H1 (cell line): ENCODE results near the gene GRM7. TPM values are rescaled to one million over a fixed set of nuclear protein-coding genes. Genes with fewer than 3 reads are reported as not detected.

Experiments
- CTCF ChIA-PET: fragments of 300-600 bp; sonication (Branson Sonifier 250); formaldehyde crosslinking; loops from one replicate; lab custom pipeline; 2021; ENCODE audit not compliant: partially characterized antibody; lab: Charles Lee
- POLR2A ChIA-PET: fragments of 300-600 bp; sonication (Branson Sonifier 250); formaldehyde crosslinking; loops from one replicate; lab custom pipeline; 2021; ENCODE audit warnings: inconsistent platforms; ENCODE audit not compliant: partially characterized antibody; lab: Charles Lee
- DNase-seq, 2 experiments: peaks; one replicate each; pipeline versions ENCODE4 v3.0.0 to v3.0.0-alpha.2; 2010 to 2022; ENCODE audit warnings: low spot score in 2 of 2, low read depth in 1 of 2, mixed read lengths in 1 of 2
- FAIRE-seq: peaks from 2 replicates; lab custom pipeline; 2011; peaks lifted over from hg19 to GRCh38; lab: Jason Lieb, UNC
- H2AFZ ChIP-seq: 2 replicates; pipeline ENCODE4 v1.8.1; 2012; ENCODE audit warnings: low read length, inconsistent platforms
- H2AK5ac ChIP-seq: 2 replicates; pipeline ENCODE4 v1.6.1; 2013; ENCODE audit warnings: low read depth, low read length
- H2BK120ac ChIP-seq: replicated peaks from 2 replicates; pipeline ENCODE3; 2013; ENCODE audit warnings: low read depth, low read length, inconsistent platforms
- H2BK12ac ChIP-seq: 2 replicates; pipeline ENCODE4 v1.6.1; 2013; ENCODE audit warnings: low read depth, low read length
- H2BK15ac ChIP-seq: 2 replicates; pipeline ENCODE4 v1.6.1; 2013; ENCODE audit warnings: low read length
- H2BK20ac ChIP-seq: 2 replicates; pipeline ENCODE4 v1.6.1; 2013; ENCODE audit warnings: low read length
- H2BK5ac ChIP-seq: 2 replicates; pipeline ENCODE4 v1.6.1; 2013; ENCODE audit warnings: low read depth, low read length
- H3K14ac ChIP-seq: 2 replicates; pipeline ENCODE4 v1.6.1; 2013; ENCODE audit warnings: inconsistent platforms; ENCODE audit not compliant: insufficient read length
- H3K18ac ChIP-seq: 2 replicates; pipeline ENCODE4 v1.6.1; 2013; ENCODE audit warnings: low read length; ENCODE audit errors: extremely low read depth
- H3K23ac ChIP-seq: 2 replicates; pipeline ENCODE4 v1.6.1; 2013; ENCODE audit warnings: inconsistent platforms; ENCODE audit not compliant: insufficient read length
- H3K23me2 ChIP-seq: 2 replicates; pipeline ENCODE4 v1.6.1; 2013; ENCODE audit warnings: low read depth, low read length
- H3K27ac ChIP-seq: 2 replicates; pipeline ENCODE4 v1.6.1; 2011; ENCODE audit warnings: low read depth, low read length, inconsistent platforms
- H3K27me3 ChIP-seq, 4 experiments: replicated peaks in 1 of 4; 1 replicate in 1 of 4; 2 replicates in 3 of 4; pipeline versions ENCODE4 v1.6.1 to v1.8.1; 2011 to 2013; ENCODE audit warnings: low read length in 3 of 4, mild to moderate bottlenecking in 3 of 4, inconsistent platforms in 2 of 4, mixed read lengths in 2 of 4, moderate library complexity in 1 of 4; ENCODE audit not compliant: control insufficient read depth in 3 of 4, insufficient read depth in 3 of 4; ENCODE audit errors: extremely low read depth in 1 of 4
- H3K36me3 ChIP-seq, 4 experiments: 2 replicates each; pipeline versions ENCODE4 v1.6.1 to v1.8.1; 2011 to 2013; ENCODE audit warnings: mild to moderate bottlenecking in 4 of 4, low read length in 3 of 4, moderate library complexity in 2 of 4, control low read depth in 1 of 4, inconsistent platforms in 1 of 4; ENCODE audit not compliant: insufficient read depth in 4 of 4, control insufficient read depth in 2 of 4
- H3K4ac ChIP-seq: replicated peaks from 2 replicates; pipeline ENCODE3; 2013; ENCODE audit warnings: low read length, low read depth, mixed read lengths, inconsistent platforms; ENCODE audit not compliant: insufficient read length
- H3K4me1 ChIP-seq, 4 experiments: replicated peaks in 1 of 4; 1 replicate in 1 of 4; 2 replicates in 3 of 4; pipeline versions ENCODE4 v1.6.1 to v1.8.1; 2011 to 2013; ENCODE audit warnings: low read length in 3 of 4, inconsistent platforms in 2 of 4, mixed read lengths in 1 of 4; ENCODE audit not compliant: insufficient read depth in 4 of 4, control insufficient read depth in 3 of 4
- H3K4me2 ChIP-seq, 2 experiments: 2 replicates each; pipeline versions ENCODE4 v1.6.1 to v1.8.1; 2011 to 2013; ENCODE audit warnings: low read depth in 2 of 2, low read length in 2 of 2, control low read depth in 1 of 2, inconsistent platforms in 1 of 2, mild to moderate bottlenecking in 1 of 2; ENCODE audit not compliant: insufficient read depth in 1 of 2
- H3K4me3 ChIP-seq, 4 experiments: fragments of 200-600, 300-600 bp in 1 of 4; sonication (generic), shearing (Covaris generic), sonication (Bioruptor Twin) in 1 of 4; 2 replicates each; pipeline versions ENCODE4 v1.5.1 to v1.8.1; 2011 to 2016; ENCODE audit warnings: low read length in 4 of 4, low read depth in 3 of 4, control low read depth in 2 of 4, inconsistent platforms in 2 of 4, mild to moderate bottlenecking in 2 of 4, mixed read lengths in 1 of 4, moderate library complexity in 1 of 4; ENCODE audit not compliant: insufficient read depth in 2 of 4; ENCODE audit errors: extremely low read depth in 1 of 4
- H3K56ac ChIP-seq: replicated peaks from 2 replicates; pipeline ENCODE3; 2013; ENCODE audit warnings: low read depth, mild to moderate bottlenecking, mixed read lengths, low read length, inconsistent platforms; ENCODE audit not compliant: insufficient read length
- H3K79me1 ChIP-seq: 2 replicates; pipeline ENCODE4 v1.6.1; 2013; ENCODE audit warnings: low read depth, low read length, control low read depth
- H3K79me2 ChIP-seq, 2 experiments: 2 replicates each; pipeline versions ENCODE4 v1.6.1 to v1.8.1; 2012 to 2013; ENCODE audit warnings: low read length in 2 of 2, mild to moderate bottlenecking in 2 of 2, inconsistent platforms in 1 of 2; ENCODE audit not compliant: insufficient read depth in 2 of 2, control insufficient read depth in 1 of 2
- H3K9ac ChIP-seq, 4 experiments: replicated peaks in 1 of 4; 1 replicate in 1 of 4; 2 replicates in 3 of 4; pipeline versions ENCODE4 v1.6.1 to v1.8.1; 2011 to 2013; ENCODE audit warnings: low read depth in 3 of 4, low read length in 3 of 4, control low read depth in 2 of 4, mild to moderate bottlenecking in 2 of 4, moderate library complexity in 2 of 4, inconsistent platforms in 1 of 4; ENCODE audit errors: extremely low read depth in 1 of 4
- H3K9me3 ChIP-seq, 2 experiments: 2 replicates each; pipeline versions ENCODE4 v1.6.1 to v1.8.1; 2012 to 2013; ENCODE audit warnings: mild to moderate bottlenecking in 2 of 2, moderate library complexity in 2 of 2, control low read depth in 1 of 2, inconsistent platforms in 1 of 2, low read depth in 1 of 2, low read length in 1 of 2, mixed read lengths in 1 of 2; ENCODE audit not compliant: insufficient read depth in 2 of 2
- H4K20me1 ChIP-seq, 2 experiments: replicated peaks in 1 of 2; 2 replicates each; pipeline versions ENCODE3 to v1.8.1; 2011 to 2013; ENCODE audit warnings: inconsistent platforms in 2 of 2, low read length in 2 of 2, mild to moderate bottlenecking in 1 of 2; ENCODE audit not compliant: insufficient read depth in 2 of 2, control insufficient read depth in 1 of 2
- H4K5ac ChIP-seq: 2 replicates; pipeline ENCODE4 v1.6.1; 2013; ENCODE audit warnings: low read length, low read depth, mixed read lengths, inconsistent platforms; ENCODE audit not compliant: insufficient read length
- H4K8ac ChIP-seq: 2 replicates; pipeline ENCODE4 v1.8.0; 2013; ENCODE audit warnings: mild to moderate bottlenecking, moderate library complexity, low read length, inconsistent platforms; ENCODE audit not compliant: insufficient read depth; ENCODE audit errors: extremely low read depth
- H4K91ac ChIP-seq: replicated peaks from 2 replicates; pipeline ENCODE3; 2013; ENCODE audit warnings: low read length, mixed read lengths, inconsistent platforms; ENCODE audit not compliant: insufficient read length
- ASH2L ChIP-seq: fragments of 200-600, 300-600 bp; sonication (generic); IDR thresholded peaks from one replicate; pipeline ENCODE4 v1.7.1; 2017; ENCODE audit warnings: low read length
- BCL11A ChIP-seq, 2 experiments: IDR thresholded peaks; one replicate each; pipeline ENCODE4 v1.6.1; 2011; ENCODE audit warnings: low read depth in 2 of 2, low read length in 2 of 2, mild to moderate bottlenecking in 2 of 2
- BRCA1 ChIP-seq: IDR thresholded peaks from 2 replicates; pipeline ENCODE4 v1.6.1; 2012; ENCODE audit warnings: low read depth, low read length, improper control_type of control experiment
- CHD2 ChIP-seq: IDR thresholded peaks from 2 replicates; pipeline ENCODE4 v1.6.1; 2012; ENCODE audit warnings: low read length, improper control_type of control experiment
- CTBP2 ChIP-seq: IDR thresholded peaks from 2 replicates; pipeline ENCODE4 v1.7.0; 2011; ENCODE audit warnings: borderline replicate concordance, mild to moderate bottlenecking, moderate library complexity, mixed read lengths, low read length; ENCODE audit not compliant: insufficient read depth, insufficient read length
- JUN ChIP-seq: IDR thresholded peaks from 2 replicates; pipeline ENCODE4 v1.6.1; 2011; ENCODE audit warnings: low read depth, mild to moderate bottlenecking, improper control_type of control experiment, low read length
- PHF8 ChIP-seq: fragments of 200-600 bp; sonication (generic); conservative IDR thresholded peaks from 2 replicates; pipeline ENCODE4 v1.7.1; 2012; ENCODE audit warnings: low read depth, mild to moderate bottlenecking, inconsistent platforms, low read length, moderate library complexity
- SP1 ChIP-seq: IDR thresholded peaks from 2 replicates; pipeline ENCODE4 v1.6.1; 2011; ENCODE audit warnings: low read depth, low read length
- SP4 ChIP-seq: IDR thresholded peaks from 2 replicates; pipeline ENCODE4 v1.6.1; 2012; ENCODE audit warnings: low read length, inconsistent platforms
- TBP ChIP-seq: IDR thresholded peaks from 2 replicates; pipeline ENCODE4 v1.6.1; 2011; ENCODE audit warnings: low read depth, low read length, improper control_type of control experiment
- WGBS, 2 experiments: shearing (Covaris generic) in 1 of 2; methylation state at CpG; one replicate each; pipeline versions ENCODE4 v1.1.6 to v1.1.7; 2013 to 2015; ENCODE audit warnings: low lambda C conversion rate in 2 of 2, mixed read lengths in 2 of 2, inconsistent platforms in 1 of 2, low coverage in 1 of 2, missing lambda C conversion rate in 1 of 2; ENCODE audit not compliant: insufficient replicate concordance in 2 of 2, insufficient coverage in 1 of 2, insufficient read length in 1 of 2; ENCODE audit errors: extremely low coverage in 1 of 2, missing lambda C conversion rate in 1 of 2; 5-methylcytosine and 5-hydroxymethylcytosine counted together
- polyA plus RNA-seq, 7 experiments: library from polyadenylated mRNA; depleted of rRNA in 3 of 7; stranded (reverse) in 5 of 7; unstranded in 2 of 7; fragments of >200 nt in 5 of 7; fragments of 200-250 nt in 2 of 7; gene quantifications; 1 replicate in 5 of 7; 2 replicates in 1 of 7; 4 replicates in 1 of 7; pipeline versions ENCODE4 v1.2.1 to v1.2.3, GENCODE V29; 2011 to 2013; ENCODE audit warnings: missing spikeins in 2 of 7, mixed read lengths in 2 of 7
- total RNA-seq: library from RNA; stranded (reverse); fragmentation: NEBNext Ultra II Directional; extraction: Animal tissue kit (Norgen Biotek cat#: 25700); gene quantifications from 2 replicates; pipeline ENCODE4 v1.2.1, GENCODE V29; 2021
- TF ChIP-seq, protein P1 (sequence below): IDR thresholded peaks from 2 replicates; pipeline ENCODE4 v1.6.1; 2011; ENCODE audit warnings: low read length, improper control_type of control experiment
- TF ChIP-seq, protein P2 (sequence below): IDR thresholded peaks from 2 replicates; pipeline ENCODE4 v1.6.1; 2012; ENCODE audit warnings: inconsistent platforms

The GRM7 gene
- total and polyA plus RNA-seq, 2 of the 8 experiments (the other 6 are each of a cell fraction or from before 2014, with no cell fraction given) = 0.17 to 0.24 TPM

DNA sequence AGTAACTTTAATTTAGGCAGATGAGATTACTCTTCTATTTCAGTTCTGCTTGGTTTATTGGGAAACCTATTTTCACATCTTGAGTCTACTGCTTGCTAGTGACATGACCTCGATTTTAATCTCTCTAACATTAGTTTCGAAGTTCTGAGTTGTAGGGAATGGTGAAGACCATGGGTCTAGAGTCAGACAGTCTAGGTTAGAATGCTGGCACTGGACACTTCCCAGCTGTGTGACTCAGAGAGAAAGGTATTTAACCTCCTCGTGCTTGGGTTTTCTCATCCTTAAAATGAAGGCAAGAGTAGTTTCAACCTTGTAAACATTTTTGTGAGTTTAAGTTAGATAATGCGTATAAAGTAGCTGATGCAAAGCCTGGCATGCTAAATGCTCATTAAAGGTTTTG is 422.1 kb downstream of the GRM7 start:
- H3K4ac ChIP-seq = no peak overlapping the region
- no peak overlapping the region for H4K8ac ChIP-seq
- H3K36me3 ChIP-seq = no peaks in the 10 kb centered on the region
- no peak overlapping the region for H2AFZ ChIP-seq
- no peaks in the 10 kb centered on the region for H3K27me3 ChIP-seq
- 95% methylated on average over 4 of the region's 4 CpGs; no CpG with 5 or more reads in 1 of the 2 experiments for WGBS, 2 experiments
- no peak overlapping the region for H3K14ac ChIP-seq
- H2BK15ac ChIP-seq = no peak overlapping the region
- H4K5ac ChIP-seq = no peak overlapping the region
- no peak for DNase-seq
- H2AK5ac ChIP-seq = no peak overlapping the region
- no peaks in the 10 kb centered on the region for H3K4me1 ChIP-seq
- no peaks in the 10 kb centered on the region; a peak in 1 of 4 replicates for H3K9me3 ChIP-seq
- H3K23ac ChIP-seq = no peak overlapping the region
- no peak overlapping the region for H2BK20ac ChIP-seq
- H3K27ac ChIP-seq = no peak overlapping the region
- ChIA-PET POLR2A (no interaction called here), CTCF (no interaction called here)
- H3K4me3 ChIP-seq = no peak overlapping the region
- H2BK12ac ChIP-seq = no peak overlapping the region
- no peaks in the 10 kb centered on the region for H3K23me2 ChIP-seq
- H3K9ac ChIP-seq = no peak overlapping the region
- no peak overlapping the region for H3K4me2 ChIP-seq
- H3K18ac ChIP-seq = no peak overlapping the region
- no peaks in the 10 kb centered on the region for H3K79me2 ChIP-seq
- no peak overlapping the region for H2BK5ac ChIP-seq
- H3K79me1 ChIP-seq = no peaks in the 10 kb centered on the region
- no peaks in the 10 kb centered on the region for H4K20me1 ChIP-seq
- no peak overlapping the region for H3K56ac ChIP-seq
- H4K91ac ChIP-seq = no peak overlapping the region
- H2BK120ac ChIP-seq = no peak overlapping the region
- no peak for TF ChIP-seq CTBP2
- TF ChIP-seq PHF8 = no peak
- no peak for TF ChIP-seq ASH2L
- TF ChIP-seq, protein P1, sequence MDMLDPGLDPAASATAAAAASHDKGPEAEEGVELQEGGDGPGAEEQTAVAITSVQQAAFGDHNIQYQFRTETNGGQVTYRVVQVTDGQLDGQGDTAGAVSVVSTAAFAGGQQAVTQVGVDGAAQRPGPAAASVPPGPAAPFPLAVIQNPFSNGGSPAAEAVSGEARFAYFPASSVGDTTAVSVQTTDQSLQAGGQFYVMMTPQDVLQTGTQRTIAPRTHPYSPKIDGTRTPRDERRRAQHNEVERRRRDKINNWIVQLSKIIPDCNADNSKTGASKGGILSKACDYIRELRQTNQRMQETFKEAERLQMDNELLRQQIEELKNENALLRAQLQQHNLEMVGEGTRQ = no peak
- TF ChIP-seq, protein P2, sequence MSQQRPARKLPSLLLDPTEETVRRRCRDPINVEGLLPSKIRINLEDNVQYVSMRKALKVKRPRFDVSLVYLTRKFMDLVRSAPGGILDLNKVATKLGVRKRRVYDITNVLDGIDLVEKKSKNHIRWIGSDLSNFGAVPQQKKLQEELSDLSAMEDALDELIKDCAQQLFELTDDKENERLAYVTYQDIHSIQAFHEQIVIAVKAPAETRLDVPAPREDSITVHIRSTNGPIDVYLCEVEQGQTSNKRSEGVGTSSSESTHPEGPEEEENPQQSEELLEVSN = no peak
- TF ChIP-seq JUN = no peak
- no peak for TF ChIP-seq BRCA1
- no peak for TF ChIP-seq BCL11A (IDR thresholded peaks at IDR 0.05; ENCODE audit: low read depth in 2 of 2, low read length in 2 of 2)
- TF ChIP-seq SP4 = no peak
- no peak for TF ChIP-seq TBP
- no peak for TF ChIP-seq CHD2
- TF ChIP-seq SP1 = no peak
- TF ChIP-seq, all 59 proteins: peak for 0
- FAIRE-seq = no peak
